Fibroblast of peridontal ligament (primary cell): ENCODE data around the gene ANAPC1.
"Not testable (repeated sequence)": the region's sequence is repeated elsewhere in the genome, so short reads cannot be mapped to it uniquely, and the experiment has no call there.

Experiments
- DNase-seq: peaks from one replicate; pipeline ENCODE4 v3.0.0-alpha.2; 2010; ENCODE audit errors: extremely low read depth

ANAPC1 gene

DNA sequence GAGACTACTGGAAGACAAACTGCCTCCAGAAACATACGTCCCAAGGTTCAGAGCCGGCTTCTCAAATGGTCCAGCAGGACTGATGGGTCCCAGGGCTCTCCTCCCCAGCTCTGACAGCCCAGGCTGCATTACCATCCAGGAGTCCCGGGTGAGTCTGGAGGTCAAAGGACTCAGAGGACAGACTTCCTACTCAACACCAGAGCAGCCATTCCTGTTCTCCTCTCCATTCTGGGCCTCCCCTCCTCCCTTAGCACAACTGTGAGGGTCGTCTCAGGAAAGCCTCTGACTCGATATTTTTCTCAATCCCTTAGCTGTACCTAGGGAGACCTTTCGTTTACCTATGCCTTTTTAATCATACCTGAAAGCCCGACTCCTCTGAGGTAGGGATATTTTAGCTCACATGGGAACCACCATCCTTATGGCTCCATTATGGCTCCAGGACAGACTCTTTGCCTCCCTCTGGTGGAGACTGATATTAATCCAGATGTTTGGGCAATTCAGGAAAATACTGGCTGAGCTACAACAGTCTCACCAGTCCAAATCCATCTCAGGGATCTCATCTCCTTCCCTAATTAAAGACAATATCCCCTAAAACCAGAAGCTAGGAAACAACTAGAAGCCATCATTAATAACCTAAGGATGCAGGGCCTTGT lies 70.9 kb downstream of the ANAPC1 start:
- DNase-seq = not testable (repeated sequence)

DNA sequence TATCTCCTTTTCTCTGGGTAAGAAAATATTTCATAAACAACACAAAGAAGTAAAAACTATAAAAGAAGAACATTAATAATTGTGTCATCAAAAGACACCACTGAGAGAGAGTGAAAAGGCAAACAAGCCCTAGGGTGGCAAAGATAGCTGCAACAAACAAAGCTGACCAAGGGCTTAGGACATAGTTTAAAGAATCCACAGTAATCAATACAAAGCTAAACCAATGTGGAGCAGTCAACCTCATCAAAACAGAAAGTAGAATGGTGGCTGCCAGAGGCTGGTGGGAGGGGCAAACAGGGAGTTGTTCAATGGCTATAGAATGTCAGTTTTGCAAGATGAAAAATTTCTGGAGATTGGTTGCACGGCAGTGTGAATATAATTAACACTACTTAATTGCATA lies 93.4 kb downstream of the ANAPC1 start:
- DNase-seq = not testable (repeated sequence)

- not testable (repeated sequence) for DNase-seq
Observed at GRCh38 chr2:111784081-111784480, 99.9 kb downstream of the ANAPC1 start.

DNA sequence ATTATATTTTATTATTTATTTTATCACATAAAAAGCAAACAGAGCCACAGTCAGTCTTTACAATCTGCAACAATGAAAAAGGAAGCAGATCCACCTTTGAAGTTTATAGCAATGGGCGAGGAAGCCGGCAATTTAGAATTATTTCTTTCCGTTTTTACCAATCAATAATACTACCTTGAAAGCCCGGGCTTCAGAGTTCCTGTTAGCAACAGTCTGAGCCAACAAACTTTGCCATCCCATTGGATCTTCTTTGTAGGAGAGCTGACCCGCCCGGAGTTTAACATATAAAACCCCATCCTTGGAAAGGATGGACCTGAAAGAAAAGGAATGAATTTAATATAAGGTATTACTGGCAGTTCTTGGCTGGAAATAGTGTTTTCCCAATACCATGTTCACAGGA lies 101.8 kb downstream of the ANAPC1 start:
- DNase-seq = not testable (repeated sequence)

GRCh38 chr2:111781443-111782094 lies 102.4 kb downstream of the ANAPC1 start:
- not testable (repeated sequence) for DNase-seq

DNA sequence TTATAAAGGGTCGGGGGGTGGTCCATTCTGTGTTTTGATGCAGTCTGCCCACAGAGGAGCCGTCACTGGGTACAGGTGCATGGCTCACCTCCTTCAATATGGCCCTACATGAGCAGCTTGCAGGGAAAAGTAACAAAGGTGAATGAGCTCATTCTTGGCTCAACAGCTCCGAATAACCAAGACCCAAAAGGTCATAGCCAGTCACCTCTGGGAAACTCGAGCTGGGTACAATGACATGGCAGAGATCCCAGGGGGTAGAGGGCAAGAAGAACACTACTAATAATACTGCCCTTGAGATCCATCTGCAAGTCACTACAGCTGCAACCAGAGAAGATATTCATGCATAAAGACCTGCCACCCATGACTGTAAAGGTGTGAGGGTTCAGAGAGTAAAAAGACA lies 106.8 kb downstream of the ANAPC1 start:
- not testable (repeated sequence) for DNase-seq

- DNase-seq = not testable (repeated sequence)
Observed at GRCh38 chr2:111776296-111776695, 107.7 kb downstream of the ANAPC1 start.

GRCh38 chr2:111772180-111772579 lies 111.8 kb downstream of the ANAPC1 start:
- not testable (repeated sequence) for DNase-seq

DNA sequence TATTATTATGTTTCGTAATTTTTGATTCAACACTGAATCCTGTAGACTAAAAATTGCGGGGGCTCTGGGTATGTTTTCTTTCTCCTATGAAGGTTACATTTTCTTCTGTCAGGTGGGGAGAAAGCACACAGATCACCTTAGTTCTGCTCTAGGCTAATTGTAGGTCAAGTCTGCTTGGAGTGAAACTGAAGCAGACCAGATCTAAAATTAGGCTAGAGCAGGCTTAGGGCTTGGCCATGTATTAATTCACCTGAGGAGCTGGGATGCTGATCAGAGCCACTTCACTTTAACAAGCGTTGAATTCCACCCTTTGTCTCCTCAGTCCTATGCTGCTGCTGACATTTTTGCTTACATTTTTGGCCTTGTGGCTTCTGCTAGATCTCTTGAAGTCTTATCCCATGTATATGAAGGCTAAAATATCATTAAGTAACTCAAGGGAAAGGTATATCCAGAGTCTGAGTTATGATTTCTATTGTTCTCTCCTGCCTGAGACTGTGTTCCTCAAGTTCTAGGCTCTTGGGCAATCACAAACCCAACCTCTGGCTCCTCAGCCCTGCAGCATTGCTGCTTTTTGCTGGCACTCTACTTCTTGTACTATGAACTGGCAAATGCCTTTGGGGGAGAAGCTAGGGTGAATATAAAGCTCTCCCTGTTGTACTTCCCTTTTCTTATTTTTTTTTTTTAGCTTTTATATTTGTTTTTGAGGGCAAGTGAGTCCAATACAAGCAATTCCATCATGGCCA lies 112.9 kb downstream of the ANAPC1 start:
- not testable (repeated sequence) for DNase-seq

- DNase-seq = not testable (repeated sequence)
Observed at GRCh38 chr2:111768266-111769190, 115.5 kb downstream of the ANAPC1 start.

DNA sequence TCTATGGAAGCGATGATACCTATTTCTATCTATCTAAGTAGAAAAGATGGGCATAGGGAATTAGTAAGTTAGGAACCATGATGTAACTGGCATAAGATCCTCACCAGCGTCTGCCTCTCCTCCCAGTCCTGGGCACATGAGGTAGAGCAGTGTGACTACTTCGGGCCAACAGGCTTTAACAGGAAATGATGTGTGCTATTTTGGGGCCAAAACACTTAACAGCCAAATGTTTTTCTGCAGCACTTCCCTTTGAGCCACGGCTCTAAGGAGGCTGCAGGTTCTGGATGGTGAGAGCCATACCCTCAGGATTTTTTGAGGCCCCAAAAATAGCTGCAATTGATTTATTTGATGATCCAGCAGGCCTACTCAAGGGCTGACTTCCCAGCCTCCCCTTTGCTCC lies 116.9 kb downstream of the ANAPC1 start:
- DNase-seq = not testable (repeated sequence)

DNA sequence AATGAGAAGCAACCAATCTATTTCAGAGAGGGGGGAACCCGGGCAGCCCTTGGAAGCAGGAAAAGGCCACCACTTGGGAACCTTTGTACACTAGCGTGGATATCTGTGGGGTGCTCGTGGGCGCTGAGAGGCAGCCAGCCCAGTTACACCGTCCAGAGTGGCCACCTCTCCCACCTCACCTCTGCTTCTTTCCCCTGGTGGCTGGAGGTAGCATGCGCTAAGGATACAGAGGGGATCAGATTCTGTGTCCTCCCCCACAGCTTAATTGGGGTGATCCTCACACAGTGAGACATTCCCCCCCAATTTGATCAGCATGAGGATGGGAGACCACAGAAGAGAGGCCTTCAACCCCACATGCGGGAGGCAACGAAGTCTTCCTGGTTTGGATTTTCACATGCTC lies 117.7 kb downstream of the ANAPC1 start:
- not testable (repeated sequence) for DNase-seq

DNA sequence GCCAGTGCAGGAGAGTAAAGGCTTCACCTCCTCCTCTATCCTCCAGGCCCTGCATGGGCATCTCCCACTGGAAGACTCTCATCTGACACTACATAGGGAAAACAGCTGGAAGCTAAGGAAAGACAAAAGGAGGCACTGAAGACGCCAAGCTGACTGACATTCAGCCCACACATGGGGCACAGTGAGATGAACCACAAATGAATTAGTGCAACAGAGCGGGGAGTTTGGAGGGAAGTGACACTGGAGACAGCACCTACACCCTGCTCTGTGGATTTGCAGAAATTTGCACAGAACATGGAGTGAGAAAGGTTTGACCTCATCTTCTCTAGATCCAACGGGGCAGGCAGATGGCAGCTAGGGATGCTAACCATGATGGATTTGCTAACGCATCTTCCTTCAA lies 119.8 kb downstream of the ANAPC1 start:
- DNase-seq = not testable (repeated sequence)

- DNase-seq = not testable (repeated sequence)
Observed at GRCh38 chr2:111760697-111761284, 123.2 kb downstream of the ANAPC1 start.

DNA sequence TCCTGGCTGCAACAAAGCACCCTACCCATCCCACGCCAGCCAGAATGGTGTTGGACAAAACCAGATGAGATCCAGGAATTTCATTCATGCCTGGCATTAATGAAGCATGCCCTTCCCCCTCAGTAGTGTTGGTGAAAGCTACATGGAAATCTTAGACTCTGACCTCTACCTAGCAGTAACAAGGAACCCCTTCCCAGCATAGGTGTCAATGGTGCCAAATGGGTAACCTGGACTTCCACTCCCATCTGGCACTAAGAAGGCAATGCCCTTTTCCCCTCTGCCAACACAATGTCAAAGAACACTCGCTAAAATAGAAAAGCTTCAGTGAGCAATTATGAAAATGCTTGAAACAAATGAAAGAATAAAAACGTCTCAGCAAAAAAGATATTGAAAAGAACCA lies 131.5 kb downstream of the ANAPC1 start:
- DNase-seq = not testable (repeated sequence)

DNA sequence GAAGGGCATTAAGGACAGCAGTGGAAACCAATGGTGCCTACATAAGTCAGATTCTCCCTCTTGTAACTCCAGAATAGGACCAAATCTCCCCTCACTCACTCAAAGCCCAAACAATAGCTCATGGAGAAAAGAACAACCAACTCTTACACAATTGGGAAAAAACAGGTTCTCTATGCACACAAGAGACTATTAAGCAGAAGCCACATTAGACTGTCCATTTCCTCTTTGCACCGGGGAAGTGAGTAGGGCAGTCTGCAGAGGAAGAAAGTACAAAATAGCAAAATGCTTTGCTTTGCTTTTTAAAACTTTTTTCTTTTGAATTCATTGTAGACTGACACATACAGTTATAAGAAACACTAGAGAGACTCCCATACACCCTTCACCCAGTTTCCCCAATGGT lies 133.4 kb downstream of the ANAPC1 start:
- not testable (repeated sequence) for DNase-seq

- DNase-seq = not testable (repeated sequence)
Observed at GRCh38 chr2:111748429-111748828, 135.6 kb downstream of the ANAPC1 start.

- DNase-seq = not testable (repeated sequence)
Observed at GRCh38 chr2:111747410-111748115, 136.4 kb downstream of the ANAPC1 start.

- DNase-seq = not testable (repeated sequence)
Observed at GRCh38 chr2:111744751-111745150, 139.2 kb downstream of the ANAPC1 start.

GRCh38 chr2:111741517-111741916 lies 142.5 kb downstream of the ANAPC1 start:
- not testable (repeated sequence) for DNase-seq
